Fibroblast of gingiva (primary cell): ENCODE data around the gene CFAP20DC.
A peak's percentile ranks its signal among the peaks of the same experiment; 100 is the strongest.
"Not testable (repeated sequence)": the region's sequence is repeated elsewhere in the genome, so short reads cannot be mapped to it uniquely, and the experiment has no call there.

ENCODE experiments used
- DNase-seq: peaks from one replicate; pipeline ENCODE4 v3.0.0-alpha.2; 2011; ENCODE audit warnings: low read depth

CFAP20DC gene

DNA sequence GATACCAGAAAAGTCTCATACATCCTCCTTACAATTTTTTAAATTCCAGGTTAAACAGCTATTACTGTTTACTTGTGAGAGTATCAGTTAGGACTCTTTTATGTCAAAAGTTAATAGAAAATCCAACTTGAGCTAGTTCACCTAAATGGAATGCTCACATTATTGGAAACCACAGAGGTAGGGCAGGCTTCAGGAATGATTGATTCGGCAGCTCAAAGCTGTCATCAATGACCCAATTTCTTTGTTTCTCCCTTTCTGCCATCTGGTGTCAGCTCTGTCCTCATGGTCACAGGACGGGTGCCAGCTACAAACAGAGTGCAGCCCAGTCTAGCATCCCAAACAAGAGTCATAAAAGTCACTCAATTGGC is 32.2 kb downstream of the CFAP20DC start:
- DNase-seq, result no peak

DNA sequence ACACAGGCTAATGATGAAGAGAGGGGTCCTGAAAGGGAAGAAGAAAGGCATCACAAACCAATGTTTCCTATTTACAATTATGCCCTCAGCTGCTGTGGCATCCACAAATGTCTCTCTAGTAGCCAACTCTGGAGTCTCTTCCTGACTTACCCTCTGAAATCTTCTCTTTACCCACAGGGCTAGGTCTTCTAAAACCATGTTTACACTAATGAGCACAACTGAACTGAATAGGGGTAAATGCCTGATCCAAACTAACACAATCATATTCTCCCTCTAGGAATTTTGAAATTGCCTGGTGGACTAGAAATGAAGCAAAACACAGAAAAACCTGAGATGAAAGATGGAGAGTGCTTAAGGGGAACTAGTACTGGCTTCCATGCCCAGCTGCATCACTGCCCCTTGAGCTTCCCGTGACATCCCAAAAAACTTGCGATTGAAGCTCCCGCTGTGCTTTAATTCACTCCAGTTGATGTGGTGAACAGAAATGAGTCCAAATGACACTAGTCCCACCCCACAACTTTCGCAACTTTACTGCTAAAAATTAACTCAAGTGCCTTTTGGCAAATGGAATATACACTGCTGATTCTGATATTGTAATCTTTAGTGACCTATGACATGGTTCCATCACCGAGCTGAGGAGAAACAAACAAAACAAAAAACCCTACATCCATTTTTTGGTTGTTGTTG is 32.8 kb downstream of the CFAP20DC start:
- peak; percentile 35 for DNase-seq

DNA sequence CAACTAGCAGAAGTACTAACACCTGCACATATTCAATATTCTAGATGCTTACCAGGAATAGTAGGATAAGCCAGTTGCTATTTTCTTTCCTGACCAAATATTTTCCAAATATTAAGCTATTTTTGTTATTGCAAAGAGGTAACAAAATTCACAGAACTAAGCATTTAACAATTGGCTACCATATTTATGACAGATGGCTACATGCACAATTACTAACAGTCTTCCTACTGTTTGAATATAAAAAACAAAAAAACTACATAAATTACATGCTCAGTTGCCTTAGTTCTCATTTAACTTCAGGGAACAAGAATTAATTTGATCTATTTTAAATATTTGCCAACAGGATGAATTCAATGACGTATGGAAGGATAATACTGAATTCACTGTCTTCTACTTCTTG is 36.2 kb downstream of the CFAP20DC start:
- no peak for DNase-seq

DNA sequence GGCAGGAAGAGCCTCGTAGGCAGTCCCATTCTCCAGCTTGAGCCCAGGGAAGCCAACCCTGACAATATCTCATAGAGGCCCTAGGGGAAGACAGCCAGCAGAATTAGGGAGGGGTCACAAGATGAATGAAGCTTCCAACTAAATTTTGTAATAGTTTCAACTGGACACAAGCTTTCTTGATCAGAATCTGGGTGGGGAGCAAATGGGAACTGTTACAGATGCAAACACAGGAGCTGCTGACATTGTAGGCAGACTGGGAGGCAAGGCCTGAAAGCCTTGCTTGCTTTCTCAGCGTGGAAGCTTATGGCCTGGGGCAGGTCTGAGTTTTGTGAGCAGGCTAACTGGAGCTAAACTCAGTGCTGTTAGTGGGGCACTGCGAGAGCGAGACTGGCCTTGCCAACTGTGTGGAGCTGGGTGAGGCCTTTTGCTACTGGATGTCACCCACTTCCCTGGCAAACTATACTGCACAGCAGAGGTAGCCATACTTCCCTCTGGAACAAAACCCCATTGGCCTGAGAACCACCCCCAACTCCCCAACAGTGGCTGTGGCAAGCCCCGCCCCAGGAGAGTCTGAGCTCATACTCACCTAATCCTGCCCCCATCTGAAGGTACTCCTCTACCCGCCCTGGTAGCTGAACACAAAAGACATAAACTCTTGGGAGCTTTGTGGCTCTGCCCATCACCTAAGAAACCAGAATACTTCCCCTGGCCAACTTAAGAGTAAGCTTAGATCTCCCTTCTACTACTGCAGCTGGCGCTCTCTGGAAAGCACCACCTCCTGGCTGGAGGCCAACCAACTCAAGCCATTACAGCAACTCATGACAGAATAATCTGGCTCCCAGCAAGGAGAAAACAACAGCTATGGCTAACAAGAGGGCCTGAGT is 42.9 kb downstream of the CFAP20DC start:
- DNase-seq, result peak; percentile 33

DNA sequence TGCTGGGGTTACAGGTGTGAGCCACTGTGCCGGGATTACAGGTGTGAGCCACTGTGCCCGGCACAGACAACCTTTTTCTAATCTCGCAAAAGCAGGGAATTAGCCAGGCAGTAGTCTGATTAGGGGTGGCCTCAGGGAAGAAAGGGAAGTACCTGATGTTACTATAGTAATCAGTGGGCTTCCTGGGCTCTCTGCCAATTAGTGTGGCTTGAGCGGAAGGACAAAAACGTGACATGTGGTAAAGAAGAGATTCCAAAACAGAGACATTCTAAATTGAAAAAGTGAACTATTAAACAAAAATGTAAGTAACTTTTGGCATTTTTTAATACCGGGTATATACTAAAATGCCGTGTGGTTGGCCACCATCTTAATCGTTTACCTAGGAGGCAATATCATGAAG is 48.1 kb downstream of the CFAP20DC start:
- DNase-seq, result no peak

DNA sequence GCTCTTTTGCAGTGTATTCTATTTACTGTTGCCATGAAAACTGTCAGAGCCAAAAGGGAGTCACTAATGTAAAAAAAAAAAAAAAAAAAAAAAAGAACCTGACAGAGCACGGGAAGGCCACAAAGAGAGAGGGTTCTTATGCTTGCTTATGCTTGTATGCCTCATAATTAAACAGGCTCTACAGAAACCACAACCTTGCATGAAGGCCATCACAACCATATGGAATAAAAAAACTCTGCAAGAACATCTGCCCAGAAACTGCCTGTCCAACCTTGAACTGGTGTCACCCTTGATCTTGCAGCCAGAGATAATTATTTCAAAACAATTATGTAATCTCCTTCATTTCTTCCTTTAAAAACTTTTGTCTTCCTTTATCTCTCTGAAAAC is 50.1 kb downstream of the CFAP20DC start:
- no peak for DNase-seq

DNA sequence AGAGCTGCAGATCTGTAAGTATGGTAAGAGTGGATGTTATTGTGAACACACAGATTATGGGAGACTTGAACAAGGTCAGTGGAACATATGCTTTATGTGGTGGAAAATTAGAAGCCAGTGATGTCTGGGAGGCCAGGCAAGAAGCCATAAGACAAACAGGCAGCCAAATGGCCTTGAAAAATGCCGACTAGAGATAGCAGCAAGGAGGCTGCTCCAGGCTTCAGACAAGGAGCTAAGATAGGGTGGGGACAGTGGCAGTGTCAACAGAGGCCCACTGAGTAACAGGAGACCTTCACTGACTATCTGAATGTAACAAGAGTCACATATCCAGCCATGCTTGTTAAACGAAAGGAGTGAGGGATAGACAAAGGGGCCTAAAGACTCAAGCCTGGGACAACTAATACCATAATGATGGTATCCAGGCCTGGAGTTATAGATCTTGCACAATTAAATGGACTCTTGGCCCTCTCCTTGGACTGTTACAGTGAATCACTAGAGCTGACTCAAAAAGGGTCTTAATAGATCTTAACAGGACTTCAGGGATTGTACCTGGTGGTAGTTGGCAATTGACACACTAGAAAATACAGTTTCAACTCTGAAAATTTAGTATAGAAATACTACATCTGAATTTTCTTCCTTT is 50.6 kb downstream of the CFAP20DC start:
- no peak for DNase-seq

DNA sequence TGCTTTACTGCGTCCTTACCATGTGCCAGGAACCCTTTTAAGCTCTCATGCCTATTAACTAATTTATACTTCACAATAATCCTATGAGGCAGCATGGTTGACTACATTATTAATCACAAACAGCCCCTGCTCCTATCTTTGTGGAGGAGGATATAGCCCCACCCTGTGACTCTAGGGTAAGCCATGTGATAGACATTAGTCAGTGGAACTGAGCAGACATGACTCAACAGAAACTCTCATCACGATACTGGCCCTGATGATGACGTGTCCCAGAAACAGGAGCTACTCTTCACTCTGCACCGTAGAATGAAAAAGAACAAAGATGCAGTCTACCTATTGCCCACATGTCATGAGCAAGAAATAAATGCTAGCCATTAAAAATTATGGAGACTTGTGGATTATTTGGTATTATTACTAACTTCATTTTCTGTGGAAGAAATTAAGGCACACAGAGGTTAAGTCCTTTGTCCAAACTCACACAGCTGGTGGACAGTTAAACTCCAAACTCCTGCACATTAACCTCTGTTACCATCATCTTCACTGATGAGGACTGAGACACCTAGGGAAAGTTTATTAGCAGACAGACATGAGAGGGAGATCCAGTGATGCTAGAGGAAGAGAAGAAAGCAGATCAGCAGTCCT is 51.2 kb downstream of the CFAP20DC start:
- DNase-seq, result peak; percentile 84

DNA sequence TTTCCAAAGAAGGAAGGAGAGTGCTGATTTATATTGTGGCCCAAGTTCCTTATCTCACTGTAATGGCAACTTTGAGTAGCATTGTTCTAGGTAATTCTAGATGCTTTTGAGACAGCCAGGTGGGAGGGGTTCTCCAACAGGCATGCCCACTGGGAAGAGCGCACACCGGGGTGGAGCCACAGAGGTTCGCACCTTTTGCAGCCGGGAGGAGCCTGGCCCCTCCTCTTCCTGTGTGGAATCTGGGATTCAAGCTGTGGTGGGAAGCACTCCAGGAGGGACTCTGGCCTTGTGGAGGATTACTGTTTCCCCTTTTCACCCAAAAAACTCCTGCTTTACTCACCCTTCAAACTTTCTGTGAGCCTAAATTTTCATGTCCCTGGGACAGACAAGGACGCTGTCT is 53.1 kb downstream of the CFAP20DC start:
- no peak for DNase-seq

DNA sequence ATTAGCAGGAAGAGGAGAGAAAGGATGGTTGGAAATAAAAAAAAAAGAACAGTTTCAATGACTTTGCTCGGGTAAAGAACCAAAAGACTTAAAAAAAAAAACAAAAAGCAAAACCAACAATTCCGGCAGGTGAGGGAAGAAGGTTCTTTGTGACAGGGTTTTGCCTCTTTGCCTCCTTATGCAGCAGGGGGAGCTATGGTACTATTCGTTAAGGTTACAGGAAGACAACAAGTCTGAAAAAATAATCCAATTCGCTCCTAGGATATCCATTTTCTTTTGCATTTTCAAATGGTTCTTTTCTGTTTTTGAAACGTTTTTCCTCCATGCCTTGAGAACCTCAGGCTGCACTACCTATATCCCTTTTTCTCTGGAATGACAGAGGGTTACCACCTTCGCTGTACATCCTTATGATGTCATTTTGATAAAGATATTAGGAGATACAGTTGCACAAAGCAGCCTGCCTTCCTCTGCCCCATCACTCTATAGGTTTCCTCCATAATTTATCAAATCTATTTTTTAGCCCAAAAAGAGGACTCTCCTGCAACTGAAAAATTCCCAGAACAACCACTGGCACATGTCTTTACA is 55.0 kb downstream of the CFAP20DC start:
- DNase-seq, result peak; percentile 62

DNA sequence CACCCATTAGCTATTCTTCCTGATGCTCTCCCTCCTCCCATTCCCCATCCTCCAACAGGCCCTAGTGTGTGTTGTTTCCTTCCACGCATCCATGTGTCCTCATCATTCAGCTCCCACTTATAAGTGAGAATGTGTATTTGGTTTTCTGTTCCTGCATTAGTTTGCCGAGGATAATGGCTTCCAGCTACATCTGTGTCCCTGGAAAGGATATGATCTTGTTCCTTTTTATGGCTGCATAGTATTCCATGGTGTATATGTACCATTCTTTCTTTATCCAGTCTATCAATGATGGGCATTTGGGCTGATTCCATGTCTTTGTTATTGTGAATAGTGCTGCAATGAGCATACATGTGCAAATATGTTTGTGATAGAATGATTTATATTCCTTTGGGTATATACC is 56.3 kb downstream of the CFAP20DC start:
- DNase-seq, result no peak

DNA sequence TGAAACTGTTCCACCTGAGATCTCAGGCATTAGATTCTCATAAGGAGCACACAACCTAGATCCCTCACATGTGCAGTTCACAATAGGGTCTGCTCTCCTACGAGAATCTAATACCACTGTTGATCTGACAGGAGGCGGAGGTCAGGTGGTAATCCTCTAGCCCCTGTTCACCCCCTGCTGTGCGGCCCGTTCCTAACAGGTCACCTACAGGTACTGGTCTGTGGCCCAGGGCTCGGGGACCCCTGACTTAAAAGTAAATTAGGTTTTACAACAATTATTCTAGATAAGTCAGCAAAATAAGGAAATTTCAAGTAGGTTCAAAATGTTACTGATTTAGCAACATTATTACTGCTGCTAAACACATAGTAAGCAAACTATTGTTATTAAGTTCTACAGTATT is 58.2 kb downstream of the CFAP20DC start:
- no peak for DNase-seq

DNA sequence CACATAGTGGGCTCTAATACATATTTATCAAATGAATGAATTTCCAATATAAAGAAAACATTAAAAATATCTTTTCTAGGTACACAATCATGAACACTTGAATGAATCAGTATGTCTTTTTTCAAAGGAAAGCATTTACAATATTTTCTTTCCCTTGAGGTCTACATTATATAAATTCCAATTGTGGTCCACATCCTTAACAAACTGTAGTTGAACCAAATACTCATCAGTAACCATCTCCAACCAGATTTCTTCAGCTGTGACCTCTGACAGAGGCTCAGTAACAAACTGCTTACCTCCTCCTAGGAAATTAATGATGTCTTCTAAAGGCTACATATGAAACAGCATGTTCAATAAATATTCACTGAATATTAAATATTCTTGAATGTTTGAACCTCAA is 58.8 kb downstream of the CFAP20DC start:
- no peak for DNase-seq

DNA sequence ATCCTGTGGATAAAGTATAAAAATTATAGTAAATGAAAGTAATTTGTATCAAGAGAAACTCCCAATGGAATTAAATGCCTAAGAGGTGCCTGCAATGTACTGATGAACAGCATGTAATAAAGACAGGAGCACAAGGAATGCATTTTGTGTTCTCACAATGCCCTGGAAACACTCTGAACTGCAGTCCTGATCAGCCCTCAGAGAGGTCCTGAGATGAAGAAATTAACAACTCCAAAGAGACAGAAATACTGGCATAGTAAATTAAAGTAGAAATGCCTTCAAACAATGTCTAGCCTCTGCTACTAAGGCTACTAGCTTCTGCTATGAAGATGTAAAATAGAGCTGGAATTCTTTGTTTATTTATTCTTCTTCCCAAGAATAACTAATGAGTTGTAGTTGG is 59.9 kb downstream of the CFAP20DC start:
- no peak for DNase-seq

DNA sequence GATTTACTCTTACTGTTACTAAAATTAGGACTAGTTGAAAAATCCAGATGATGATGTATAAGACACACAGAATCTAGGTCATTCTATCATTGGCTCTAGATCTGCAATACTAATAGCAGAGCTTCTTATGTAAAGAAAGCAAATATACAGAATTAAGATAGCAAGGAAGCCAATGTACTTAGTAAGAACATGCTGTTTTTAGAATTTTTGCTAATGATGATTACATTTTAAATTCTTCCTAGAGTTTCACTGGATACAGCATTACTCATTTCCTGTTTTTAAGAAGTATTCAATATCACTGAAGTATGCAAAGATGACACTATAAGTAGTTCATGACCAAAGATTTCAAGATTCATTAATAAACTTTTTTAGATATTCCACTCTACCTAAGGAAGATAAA is 60.7 kb downstream of the CFAP20DC start:
- peak; percentile 59 for DNase-seq

DNA sequence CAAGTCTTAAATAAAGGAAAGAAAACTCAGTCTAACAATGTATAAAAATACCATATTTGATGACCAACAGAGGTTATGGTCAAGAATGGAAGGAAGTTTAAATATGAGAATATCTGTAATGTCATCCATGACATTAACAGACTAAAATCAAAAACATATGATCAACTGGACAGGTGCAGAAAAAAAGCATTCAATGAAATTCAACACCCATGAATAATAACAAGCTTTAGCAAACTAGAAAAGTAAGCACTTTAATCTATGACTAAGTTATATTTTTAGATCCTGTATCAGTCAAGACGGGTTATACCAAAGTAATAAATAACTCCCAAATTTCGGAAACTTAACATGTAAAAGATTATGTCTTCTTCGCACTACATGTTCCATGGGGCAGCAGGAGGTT is 61.8 kb downstream of the CFAP20DC start:
- DNase-seq, result no peak

DNA sequence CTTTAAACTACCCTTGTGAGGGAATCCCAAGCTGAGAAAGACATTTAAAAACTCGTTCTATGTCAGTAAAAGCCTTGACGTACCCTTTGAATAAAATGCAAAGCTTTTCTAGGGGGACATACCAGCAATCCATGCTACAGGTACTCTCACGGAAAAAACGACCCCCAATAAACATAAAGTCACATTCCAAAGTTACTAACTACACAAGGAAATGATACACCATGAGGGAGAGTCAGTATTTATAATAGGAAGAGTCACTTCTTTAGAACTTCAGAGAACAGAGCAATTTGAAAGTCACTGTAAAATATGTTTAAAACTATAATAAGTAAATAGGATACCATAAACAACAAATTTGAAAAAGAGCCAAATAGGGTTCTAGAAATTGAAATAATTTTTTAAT is 63.2 kb downstream of the CFAP20DC start:
- DNase-seq, result no peak

DNA sequence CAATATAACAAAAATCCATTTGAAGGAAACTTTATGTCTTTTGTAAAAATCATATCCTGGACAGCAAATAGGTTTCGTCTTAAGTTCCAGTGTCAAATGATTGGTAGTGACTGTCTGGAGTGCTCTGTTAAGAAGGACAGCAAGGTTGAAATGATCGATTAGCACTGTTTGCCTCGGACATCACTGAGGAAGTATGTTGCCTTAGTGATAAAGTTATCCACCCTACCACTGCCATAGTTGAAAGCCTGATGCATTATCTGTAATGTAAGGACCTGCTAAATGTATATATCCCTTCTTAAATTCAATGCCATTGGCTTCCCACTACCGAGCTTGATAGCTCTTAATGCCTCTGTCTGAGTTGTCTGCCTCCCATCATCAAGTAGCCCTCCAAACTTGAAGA is 70.0 kb downstream of the CFAP20DC start:
- no peak for DNase-seq

DNA sequence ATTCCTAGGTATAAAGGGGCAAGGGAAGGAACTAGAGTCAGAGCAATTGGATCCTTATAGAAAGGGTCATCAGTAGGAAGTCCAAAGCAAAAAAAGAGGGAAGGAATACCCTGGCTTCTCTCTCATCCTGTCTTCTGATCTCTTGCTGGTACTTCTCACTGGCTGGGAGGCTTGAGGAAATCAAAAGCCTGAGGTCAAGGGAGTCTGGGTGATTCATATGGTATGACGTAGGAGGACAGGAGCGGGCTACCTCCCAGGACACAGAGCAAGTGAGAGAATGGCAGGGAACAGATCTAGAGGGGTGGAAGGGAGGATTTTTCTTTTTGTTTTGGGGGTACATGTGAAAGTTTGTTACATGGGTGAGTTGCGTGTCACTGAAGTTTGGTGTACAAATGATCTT is 76.0 kb downstream of the CFAP20DC start:
- DNase-seq, result no peak

DNA sequence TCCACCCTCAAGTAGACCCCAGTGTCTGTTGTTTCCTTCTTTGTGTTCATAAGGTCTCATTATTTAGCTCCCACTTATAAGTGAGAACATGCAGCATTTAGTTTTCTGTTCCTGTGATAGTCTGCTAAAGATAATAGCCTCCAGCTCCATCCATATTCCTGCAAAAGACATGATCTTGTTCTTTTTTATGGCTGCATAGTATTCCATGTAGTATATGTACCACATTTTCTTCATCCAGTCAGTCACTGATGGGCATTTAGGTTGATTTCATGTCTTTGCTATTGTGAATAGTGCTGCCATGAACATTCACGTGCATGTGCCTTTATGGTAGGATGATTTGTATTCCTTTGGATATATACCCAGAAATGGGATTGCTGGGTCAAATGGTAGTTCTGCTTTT is 82.0 kb downstream of the CFAP20DC start:
- not testable (repeated sequence) for DNase-seq

DNA sequence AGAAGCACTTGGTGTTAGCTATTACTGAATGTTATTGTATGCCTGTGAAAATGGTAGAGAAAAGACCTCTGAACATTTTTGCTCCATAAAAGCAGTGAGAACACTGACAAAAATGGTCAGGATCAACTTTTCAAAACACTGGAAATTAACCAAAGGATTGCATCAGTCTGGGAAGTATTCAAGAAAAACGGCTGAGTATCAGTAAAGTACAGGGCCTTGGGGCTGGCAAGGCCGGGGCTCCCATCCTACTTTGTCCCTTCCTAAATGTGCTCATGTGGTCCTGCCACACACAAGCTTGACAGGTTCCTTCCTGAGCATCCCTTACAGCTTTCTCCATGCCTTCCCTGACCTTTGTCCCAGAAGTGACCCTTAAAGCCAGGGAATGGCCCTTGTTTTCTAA is 84.0 kb downstream of the CFAP20DC start:
- peak; percentile 59 for DNase-seq

DNA sequence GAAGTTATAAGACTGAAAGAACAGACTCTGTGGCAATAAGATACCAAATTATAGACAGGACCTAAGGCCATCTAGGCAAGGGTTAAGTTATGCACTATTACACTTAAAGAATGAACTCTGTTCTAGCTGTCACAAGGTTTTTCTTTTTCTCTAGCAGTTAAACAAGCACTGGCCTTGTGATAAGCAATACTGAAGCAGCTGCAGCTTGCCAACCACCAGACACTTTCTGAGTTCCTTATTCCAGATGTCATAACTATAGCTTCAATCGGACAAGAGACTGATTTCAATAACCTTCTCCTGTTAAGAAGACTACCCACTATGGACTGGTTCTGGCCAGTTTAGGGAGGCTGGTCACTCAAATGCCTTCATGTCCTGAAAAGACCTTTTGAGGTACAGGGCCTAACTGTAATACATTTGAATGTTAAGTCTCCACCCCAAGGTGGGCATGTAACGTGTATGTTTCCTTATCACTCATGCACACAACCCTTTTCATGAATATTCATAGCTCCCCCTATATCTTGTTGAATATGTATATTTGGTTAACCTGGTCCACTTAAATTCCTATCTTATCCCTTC is 85.8 kb downstream of the CFAP20DC start:
- peak; percentile 19 for DNase-seq
